22Rv1 (cell line): Measurements from ENCODE around the gene DEDD2.

Source experiments
- CTCF ChIP-seq: fragments of 450-650 bp; IDR thresholded peaks from 2 replicates; pipeline ENCODE4 v1.5.1; 2017; ENCODE audit warnings: mild to moderate bottlenecking
- ZFX ChIP-seq: fragments of 450-650 bp; IDR thresholded peaks from 2 replicates; pipeline ENCODE4 v1.6.1; 2017; ENCODE audit warnings: antibody characterized with exemption, borderline replicate concordance

- TF ChIP-seq CTCF, result no peak
- TF ChIP-seq ZFX, result no peak
Observed at GRCh38 chr19:42250183-42250665, 32.7 kb upstream of the DEDD2 start.
